B cell (primary cell): Measurements from ENCODE around the gene RPAP2. TPM values are rescaled to one million over a fixed set of nuclear protein-coding genes. Genes with fewer than 3 reads are reported as not detected.

Source experiments
- ATAC-seq: fragments of 200-7000 bp; cut with Tn5 transposase; one replicate; pipeline ENCODE4 v1.10.0; 2021; ENCODE audit warnings: low read depth, mild to moderate bottlenecking, moderate number of reproducible peaks, moderate library complexity
- CTCF ChIA-PET: fragments of 350-600 bp; sonication (Branson Sonifier 250); formaldehyde crosslinking; loops from one replicate; lab custom pipeline; 2021; ENCODE audit warnings: antibody characterized with exemption, inconsistent platforms; lab: Charles Lee
- POLR2A ChIA-PET: fragments of 350-600 bp; sonication (Branson Sonifier 250); formaldehyde crosslinking; loops from one replicate; lab custom pipeline; 2021; ENCODE audit warnings: antibody characterized with exemption; lab: Charles Lee
- DNase-seq: peaks from one replicate; pipeline ENCODE4 v3.0.0; 2013
- H2AFZ ChIP-seq: 2 replicates; pipeline ENCODE4 v1.6.1; 2012; ENCODE audit warnings: mild to moderate bottlenecking, low read depth, low read length; ENCODE audit not compliant: insufficient read depth, poor library complexity, severe bottlenecking
- H3K27ac ChIP-seq, 2 donors: 1 replicate in 1 of 2; 2 replicates in 1 of 2; pipeline ENCODE4 v1.5.1; 2012 to 2013; ENCODE audit warnings: low read length in 2 of 2, mild to moderate bottlenecking in 2 of 2, moderate library complexity in 1 of 2
- H3K27me3 ChIP-seq, 4 experiments: fragments of 200-600 bp in 1 of 4; sonication (generic) in 1 of 4; replicated peaks in 1 of 4; 1 replicate in 2 of 4; 2 replicates in 2 of 4; pipeline versions ENCODE4 v1.6.1 to v1.7.0; 2013 to 2016; ENCODE audit warnings: low read length in 3 of 4, mild to moderate bottlenecking in 2 of 4, mixed read lengths in 1 of 4, moderate library complexity in 1 of 4; ENCODE audit not compliant: insufficient read depth in 4 of 4, control insufficient read depth in 3 of 4; ENCODE audit errors: control extremely low read depth in 1 of 4
- H3K36me3 ChIP-seq, 2 experiments: replicated peaks in 1 of 2; 1 replicate in 1 of 2; 2 replicates in 1 of 2; pipeline versions ENCODE4 v1.6.1 to v1.7.1; 2013; ENCODE audit warnings: low read length in 1 of 2; ENCODE audit not compliant: insufficient read depth in 2 of 2, control insufficient read depth in 1 of 2; ENCODE audit errors: control extremely low read depth in 1 of 2, extremely low read depth in 1 of 2
- H3K4me1 ChIP-seq, 2 donors: fragments of 200-600 bp in 1 of 2; sonication (generic) in 1 of 2; 1 replicate in 1 of 2; 2 replicates in 1 of 2; pipeline versions ENCODE4 v1.5.1 to v1.6.1; 2013 to 2017; ENCODE audit warnings: low read length in 2 of 2; ENCODE audit not compliant: control insufficient read depth in 2 of 2, insufficient read depth in 2 of 2
- H3K4me2 ChIP-seq: replicated peaks from 2 replicates; pipeline ENCODE3; 2012; ENCODE audit warnings: mild to moderate bottlenecking, low read depth, low read length; ENCODE audit not compliant: poor library complexity, severe bottlenecking
- H3K4me3 ChIP-seq, 5 experiments: fragments of 200-600 bp in 1 of 5; sonication (generic) in 1 of 5; 1 replicate in 3 of 5; 2 replicates in 2 of 5; pipeline versions ENCODE4 v1.5.1 to v1.7.0; 2011 to 2016; ENCODE audit warnings: low read length in 4 of 5, mild to moderate bottlenecking in 4 of 5, low read depth in 2 of 5, control low read depth in 1 of 5, moderate library complexity in 1 of 5; ENCODE audit not compliant: insufficient read depth in 1 of 5; ENCODE audit errors: control extremely low read depth in 1 of 5, extremely low read depth in 1 of 5
- H3K79me2 ChIP-seq: fragments of 200-600 bp; sonication (generic); one replicate; pipeline ENCODE4 v1.6.0; 2016; ENCODE audit warnings: low read length; ENCODE audit not compliant: control insufficient read depth, insufficient read depth
- H3K9ac ChIP-seq: fragments of 200-600 bp; sonication (generic); 2 replicates; pipeline ENCODE4 v1.6.1; 2017; ENCODE audit warnings: mild to moderate bottlenecking, low read length, moderate library complexity
- H3K9me3 ChIP-seq, 3 donors: one replicate each; pipeline versions ENCODE4 v1.6.1 to v1.7.1; 2013; ENCODE audit warnings: low read length in 2 of 3; ENCODE audit not compliant: control insufficient read depth in 2 of 3, insufficient read depth in 1 of 3; ENCODE audit errors: control extremely low read depth in 1 of 3
- H4K20me1 ChIP-seq: 2 replicates; pipeline ENCODE4 v1.6.0; 2012; ENCODE audit warnings: mild to moderate bottlenecking, low read length; ENCODE audit not compliant: insufficient read depth, control insufficient read depth, poor library complexity, severe bottlenecking
- H3K27ac Mint-ChIP-seq: one replicate; pipeline ENCODE4 v1.8.0; 2021; ENCODE audit warnings: mixed read lengths
- H3K27me3 Mint-ChIP-seq: one replicate; pipeline ENCODE4 v1.8.0; 2021; ENCODE audit warnings: mixed read lengths
- H3K4me1 Mint-ChIP-seq: one replicate; pipeline ENCODE4 v1.8.0; 2021; ENCODE audit warnings: mixed read lengths
- H3K4me3 Mint-ChIP-seq: one replicate; pipeline ENCODE4 v1.8.0; 2021; ENCODE audit warnings: mixed read lengths
- H3K9me3 Mint-ChIP-seq: one replicate; pipeline ENCODE4 v1.8.0; 2022; ENCODE audit warnings: mixed read lengths; ENCODE audit not compliant: insufficient read depth
- CTCF ChIP-seq: fragments of 200-600 bp; IDR thresholded peaks from one replicate; pipeline ENCODE4 v1.8.0; 2022; ENCODE audit warnings: antibody characterized with exemption, mild to moderate bottlenecking
- EZH2 ChIP-seq: IDR thresholded peaks from 2 replicates; pipeline ENCODE4 v1.6.1; 2012; ENCODE audit warnings: borderline replicate concordance, low read depth, mild to moderate bottlenecking, moderate library complexity, low read length; ENCODE audit not compliant: insufficient read depth, poor library complexity, severe bottlenecking
- WGBS: methylation state at CpG from one replicate; pipeline ENCODE4 v1.1.5; 2013; ENCODE audit warnings: missing lambda C conversion rate; ENCODE audit not compliant: insufficient coverage; 5-methylcytosine and 5-hydroxymethylcytosine counted together
- intact Hi-C: fragments of 100-400 bp; cut with micrococcal nuclease; formaldehyde crosslinking; loops from one replicate; pipeline ENCODE4 v1.10.0; 2022
- polyA plus RNA-seq: library from polyadenylated mRNA; depleted of rRNA; stranded (reverse); fragments of >200 nt; gene quantifications from 2 replicates; pipeline ENCODE4 v1.2.3, GENCODE V29; 2012
- total RNA-seq, 2 donors: library from RNA; stranded (reverse); fragments of 120-200 nt in 1 of 2; gene quantifications; 1 replicate in 1 of 2; 2 replicates in 1 of 2; pipeline versions ENCODE4 v1.2.3 to v1.2.4, GENCODE V29; 2013 to 2022

RPAP2 gene
- total and polyA plus RNA-seq, 2 donors (not counting 1 experiment from before 2014, with no cell fraction given) = 6.3 to 31.6 TPM

- peaks cover 9% of the 10 kb centered on the region for H3K9me3 Mint-ChIP-seq
- no peaks in the 10 kb centered on the region for H4K20me1 ChIP-seq
- H3K27ac ChIP-seq = no peak overlapping the region
- no peak overlapping the region for H3K9ac ChIP-seq
- H3K36me3 ChIP-seq = peaks cover 1 to 24% of the 10 kb centered on the region in 2 experiments
- H3K4me2 ChIP-seq = no peak overlapping the region
- H3K27ac Mint-ChIP-seq = no peak overlapping the region
- H2AFZ ChIP-seq = no peak overlapping the region
- no peaks in the 10 kb centered on the region for H3K79me2 ChIP-seq
- H3K9me3 ChIP-seq = no peaks in the 10 kb centered on the region
- ChIA-PET CTCF (no interaction called here), POLR2A (no interaction called here)
- ATAC-seq (no peak), DNase-seq (no peak)
- no peak overlapping the region for H3K4me3 ChIP-seq
- no peak for TF ChIP-seq EZH2
- no peak for TF ChIP-seq CTCF
- intact Hi-C loops = no loop called here
- no peaks in the 10 kb centered on the region for H3K27me3 Mint-ChIP-seq
- no CpG with 5 or more reads among the region's 1 CpG for WGBS
- H3K4me1 ChIP-seq = no peaks in the 10 kb centered on the region
- H3K27me3 ChIP-seq = no peaks in the 10 kb centered on the region
- H3K4me3 Mint-ChIP-seq = no peak overlapping the region
- H3K4me1 Mint-ChIP-seq = no peaks in the 10 kb centered on the region
Observed at GRCh38 chr1:92259350-92259749, 39.5 kb upstream of the RPAP2 start.

DNA sequence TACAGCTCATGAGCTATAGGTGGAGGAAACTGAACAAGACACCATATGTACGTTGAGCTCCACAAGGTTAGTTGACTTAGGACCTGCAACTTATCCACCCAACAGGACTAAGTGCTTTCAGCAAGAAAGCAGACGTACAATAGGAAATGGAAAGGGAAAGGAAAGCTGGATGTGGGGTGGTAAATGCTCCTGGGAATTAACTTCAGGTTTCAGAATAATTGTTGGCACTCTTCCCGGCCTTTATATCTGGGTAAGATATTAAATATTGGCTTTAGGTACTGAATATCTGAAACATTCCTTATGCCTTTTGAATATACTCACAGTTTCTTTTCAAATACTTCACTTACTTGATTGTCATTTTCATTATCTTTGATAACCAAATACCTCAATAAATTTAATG is 36.3 kb upstream of the RPAP2 start:
- ChIA-PET POLR2A (no interaction called here), CTCF (no interaction called here)
- H2AFZ ChIP-seq = no peak overlapping the region
- H3K4me1 ChIP-seq = no peaks in the 10 kb centered on the region
- WGBS = 92% methylated on average over 2 of the region's 3 CpGs
- no peaks in the 10 kb centered on the region for H3K27me3 Mint-ChIP-seq
- H3K4me1 Mint-ChIP-seq = no peaks in the 10 kb centered on the region
- no peak for DNase-seq
- no peak overlapping the region for H3K4me2 ChIP-seq
- no peaks in the 10 kb centered on the region for H3K9me3 ChIP-seq
- ATAC-seq = no peak
- no peak overlapping the region for H3K4me3 Mint-ChIP-seq
- H3K9ac ChIP-seq = no peak overlapping the region
- TF ChIP-seq CTCF (no peak), EZH2 (no peak)
- no peak overlapping the region for H3K4me3 ChIP-seq
- intact Hi-C loops = no loop called here
- no peak overlapping the region for H3K27ac Mint-ChIP-seq
- no peaks in the 10 kb centered on the region for H3K27me3 ChIP-seq
- no peaks in the 10 kb centered on the region for H3K9me3 Mint-ChIP-seq
- no peaks in the 10 kb centered on the region for H3K79me2 ChIP-seq
- peaks cover 1 to 18% of the 10 kb centered on the region in 2 experiments for H3K36me3 ChIP-seq
- H4K20me1 ChIP-seq = no peaks in the 10 kb centered on the region
- no peak overlapping the region for H3K27ac ChIP-seq
